DOHH2 (cell line): Measurements from ENCODE around the gene ITCH.

Experiments
- EZH2phosphoT487 ChIP-seq: fragments of 200-600 bp; sonication (generic); IDR thresholded peaks from 2 replicates; pipeline ENCODE4 v1.6.1; 2017; ENCODE audit warnings: borderline replicate concordance, mild to moderate bottlenecking, antibody characterized with exemption, low read length, moderate library complexity, mixed read lengths
- TF ChIP-seq, protein P1 (sequence below): fragments of 200-600 bp; sonication (generic); IDR thresholded peaks from one replicate; pipeline ENCODE4 v1.5.1; 2014; ENCODE audit warnings: antibody characterized with exemption, mild to moderate bottlenecking, low read depth, low read length; ENCODE audit not compliant: poor library complexity, severe bottlenecking

DNA sequence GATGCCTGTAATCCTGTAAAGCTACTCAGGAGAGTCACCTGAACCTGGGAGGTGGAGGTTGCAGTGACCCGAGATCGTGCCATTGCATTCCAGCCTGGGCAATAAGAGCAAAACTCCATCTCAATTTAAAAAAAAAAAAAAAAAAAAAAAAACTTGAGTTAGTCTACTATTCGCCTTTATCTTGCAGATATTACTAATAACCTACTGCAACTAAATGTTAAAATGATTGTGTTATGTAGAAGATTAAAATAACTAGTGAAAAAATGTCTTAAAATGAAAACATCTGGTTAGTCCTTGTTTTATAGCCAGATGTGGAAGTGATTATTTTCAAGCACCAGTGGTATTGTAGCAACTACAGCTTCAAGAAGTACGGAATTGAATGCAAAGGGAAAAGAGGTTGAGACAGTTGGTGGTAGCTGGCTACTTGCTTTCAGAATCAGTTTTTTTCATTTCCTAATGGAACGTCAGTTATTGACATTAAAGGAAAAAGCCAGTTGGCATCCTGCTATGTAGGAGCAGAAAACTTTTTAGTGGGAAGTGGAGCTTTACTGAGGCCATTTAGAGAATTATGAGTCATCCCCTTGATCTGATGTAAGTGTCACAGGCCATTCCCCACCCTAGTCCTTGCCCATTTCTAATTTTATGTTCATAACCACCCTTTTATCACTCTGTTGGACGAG, 109.3 kb downstream of the ITCH start:
- TF ChIP-seq, protein P1, sequence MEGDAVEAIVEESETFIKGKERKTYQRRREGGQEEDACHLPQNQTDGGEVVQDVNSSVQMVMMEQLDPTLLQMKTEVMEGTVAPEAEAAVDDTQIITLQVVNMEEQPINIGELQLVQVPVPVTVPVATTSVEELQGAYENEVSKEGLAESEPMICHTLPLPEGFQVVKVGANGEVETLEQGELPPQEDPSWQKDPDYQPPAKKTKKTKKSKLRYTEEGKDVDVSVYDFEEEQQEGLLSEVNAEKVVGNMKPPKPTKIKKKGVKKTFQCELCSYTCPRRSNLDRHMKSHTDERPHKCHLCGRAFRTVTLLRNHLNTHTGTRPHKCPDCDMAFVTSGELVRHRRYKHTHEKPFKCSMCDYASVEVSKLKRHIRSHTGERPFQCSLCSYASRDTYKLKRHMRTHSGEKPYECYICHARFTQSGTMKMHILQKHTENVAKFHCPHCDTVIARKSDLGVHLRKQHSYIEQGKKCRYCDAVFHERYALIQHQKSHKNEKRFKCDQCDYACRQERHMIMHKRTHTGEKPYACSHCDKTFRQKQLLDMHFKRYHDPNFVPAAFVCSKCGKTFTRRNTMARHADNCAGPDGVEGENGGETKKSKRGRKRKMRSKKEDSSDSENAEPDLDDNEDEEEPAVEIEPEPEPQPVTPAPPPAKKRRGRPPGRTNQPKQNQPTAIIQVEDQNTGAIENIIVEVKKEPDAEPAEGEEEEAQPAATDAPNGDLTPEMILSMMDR, result no peak
- no peak for TF ChIP-seq EZH2phosphoT487
